GM18502 (cell line): ENCODE data around the gene SRGAP2B.
"Not testable (repeated sequence)": the region's sequence is repeated elsewhere in the genome, so short reads cannot be mapped to it uniquely, and the experiment has no call there.

ENCODE experiments used
- ATAC-seq: cut with Tn5 transposase; IDR thresholded peaks from one replicate; pipeline ENCODE4 v1.9.1; 2021; ENCODE audit warnings: mild to moderate bottlenecking; ENCODE audit not compliant: unreplicated experiment, poor library complexity

SRGAP2B gene

DNA sequence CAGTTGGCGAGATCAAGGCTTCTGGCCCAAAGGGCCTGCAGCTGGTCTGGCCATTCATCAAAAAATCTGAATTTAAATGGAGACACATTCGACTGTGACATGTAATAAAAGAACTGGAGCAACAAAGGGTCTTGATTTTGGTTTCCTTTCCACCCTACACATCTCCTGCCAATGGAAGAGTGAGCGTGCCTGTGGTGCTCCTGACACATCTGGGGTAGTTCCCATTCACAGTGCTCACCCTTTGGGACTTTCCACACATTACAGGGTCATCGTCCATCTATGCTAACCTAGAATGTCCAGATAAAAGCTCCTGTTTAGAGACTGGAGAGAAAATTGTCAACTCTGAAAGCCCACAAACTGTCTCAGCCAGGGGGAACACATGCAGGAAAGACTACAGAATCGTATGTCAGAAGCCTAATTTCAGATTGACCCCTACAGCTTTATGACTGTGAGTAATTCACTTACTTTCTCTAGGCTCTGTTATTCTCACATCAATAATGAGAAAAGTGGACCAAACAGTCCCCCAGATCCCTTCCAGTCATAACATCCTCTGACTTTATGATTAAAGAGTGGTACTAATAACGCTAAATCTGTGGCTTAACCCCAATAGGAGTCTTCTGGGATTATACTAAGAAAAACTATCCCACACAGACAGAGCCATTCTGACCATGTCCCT, 46.8 kb downstream of the SRGAP2B start:
- ATAC-seq: not testable (repeated sequence)

DNA sequence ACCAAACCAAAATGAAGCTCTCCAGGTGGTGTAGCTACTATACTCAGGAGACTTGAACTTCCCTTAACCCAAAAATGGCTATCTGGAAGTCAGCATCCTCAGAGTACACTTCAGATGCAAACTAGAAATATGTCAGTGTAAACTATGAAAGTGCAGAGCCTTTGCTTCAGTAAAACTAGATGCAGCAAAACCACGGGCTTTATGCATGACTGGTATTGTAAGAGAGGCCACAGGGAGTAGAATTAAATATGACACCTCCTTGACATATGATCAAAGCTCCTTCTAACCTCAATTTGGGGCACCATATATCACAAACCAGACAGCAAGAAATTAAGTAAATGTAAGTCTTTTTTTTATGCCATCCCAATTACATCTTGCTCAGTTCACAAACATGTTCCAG, 47.6 kb downstream of the SRGAP2B start:
- peak; percentile 71 for ATAC-seq

DNA sequence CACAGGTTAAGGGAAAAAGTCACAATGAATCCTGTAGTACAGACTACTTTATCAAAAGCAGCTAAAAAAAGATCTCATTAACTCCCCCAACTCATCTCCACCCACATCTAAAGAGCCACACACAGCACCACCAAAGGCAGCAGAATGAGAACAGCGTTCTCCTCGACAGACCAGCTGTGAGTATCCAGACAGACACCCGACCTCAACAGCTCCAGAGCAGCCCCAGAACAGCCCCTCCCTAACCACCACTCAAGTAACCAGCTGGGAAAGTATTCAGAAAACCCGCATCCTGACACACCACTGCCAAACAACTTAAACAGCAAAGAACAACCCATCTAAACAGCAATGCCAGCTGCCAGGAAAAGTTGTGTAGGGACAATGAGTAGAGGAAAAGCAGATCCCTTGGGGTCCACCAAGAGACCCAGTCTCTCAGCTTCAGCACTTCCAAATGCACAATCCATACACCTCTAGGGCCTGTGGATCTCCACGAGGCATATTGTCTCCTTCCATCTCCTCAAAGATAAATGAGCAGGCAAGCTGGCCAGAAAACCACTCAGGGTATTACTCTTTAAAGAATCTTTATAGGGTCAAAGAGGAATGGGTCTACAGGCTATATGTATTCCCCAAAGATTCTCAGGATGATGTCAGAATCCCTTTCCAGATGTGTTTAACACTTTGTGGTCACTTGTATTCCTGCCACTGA, 49.4 kb downstream of the SRGAP2B start:
- not testable (repeated sequence) for ATAC-seq

DNA sequence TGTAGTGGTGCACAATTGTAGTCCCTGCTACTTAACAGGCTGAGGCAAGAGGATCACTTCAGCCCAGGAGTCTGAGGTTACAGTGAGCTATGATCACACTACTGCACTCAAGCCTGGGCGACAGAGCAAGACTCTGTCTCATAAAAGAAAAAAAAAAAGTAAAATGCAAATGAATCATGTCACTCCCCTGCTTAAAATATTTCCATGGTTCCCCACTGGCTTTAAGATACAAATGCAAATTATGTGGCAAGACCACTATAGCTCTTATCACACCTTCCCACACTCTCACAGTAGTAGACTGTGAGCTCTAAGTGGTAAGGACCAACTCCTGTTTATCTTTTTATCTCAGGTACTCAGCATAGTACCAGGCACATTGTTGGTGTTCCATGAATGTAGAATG, 53.6 kb downstream of the SRGAP2B start:
- peak; percentile 94 for ATAC-seq

DNA sequence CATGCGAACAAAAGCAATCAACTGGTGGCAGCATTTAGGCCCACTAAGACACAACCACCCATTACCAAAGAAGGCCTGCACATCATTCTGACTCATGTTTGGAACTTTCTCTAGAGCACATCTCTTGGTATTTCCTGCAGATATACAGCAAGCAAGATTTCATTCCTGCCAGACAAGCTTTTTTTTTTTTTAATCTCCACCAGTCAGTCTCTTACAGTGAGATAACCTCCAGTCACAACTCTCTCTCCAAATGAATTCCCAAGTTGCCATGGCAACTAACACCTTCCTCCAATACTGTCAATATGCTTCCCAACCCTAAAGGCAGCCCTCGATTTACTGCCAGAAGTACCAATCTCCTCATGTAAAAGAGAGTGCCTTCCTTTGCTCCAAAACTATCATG, 59.1 kb downstream of the SRGAP2B start:
- not testable (repeated sequence) for ATAC-seq

DNA sequence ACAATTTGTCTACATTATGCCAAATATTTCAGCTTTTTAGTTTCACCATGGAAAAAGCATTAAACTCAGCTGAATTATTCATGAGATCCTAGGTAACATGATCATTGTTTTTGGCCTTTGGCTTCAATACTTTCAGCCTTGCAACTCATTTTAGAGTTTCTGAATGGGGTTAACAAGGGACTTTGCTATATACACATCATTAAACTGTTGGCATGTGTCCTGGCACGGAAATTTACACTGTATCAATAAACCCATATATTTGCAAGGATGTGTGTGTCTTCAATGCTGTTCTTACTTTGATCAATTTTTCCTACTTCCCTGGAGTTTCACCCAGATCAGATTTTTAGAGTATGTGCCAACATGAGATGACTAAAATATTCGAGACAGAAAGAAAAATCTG, 61.6 kb downstream of the SRGAP2B start:
- ATAC-seq: not testable (repeated sequence)

DNA sequence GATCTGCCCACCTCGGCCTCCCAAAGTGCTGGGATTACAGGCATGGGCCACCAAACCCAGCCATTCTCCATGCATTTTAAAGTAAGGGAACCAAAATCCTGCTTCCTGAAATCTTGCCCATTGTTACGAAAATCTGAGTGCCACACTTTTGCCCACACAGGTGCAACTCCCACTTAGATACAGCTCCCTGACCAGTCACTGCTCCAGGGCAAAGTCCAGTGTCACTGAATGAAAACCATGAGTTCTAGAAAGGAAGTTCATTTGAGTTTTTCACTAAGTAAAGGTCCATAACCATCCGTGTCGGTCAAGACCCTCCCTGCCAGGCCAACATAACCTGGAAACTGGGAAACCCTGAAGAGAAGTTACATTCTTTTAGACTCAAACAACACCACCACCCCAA, 67.9 kb downstream of the SRGAP2B start:
- ATAC-seq: not testable (repeated sequence)

DNA sequence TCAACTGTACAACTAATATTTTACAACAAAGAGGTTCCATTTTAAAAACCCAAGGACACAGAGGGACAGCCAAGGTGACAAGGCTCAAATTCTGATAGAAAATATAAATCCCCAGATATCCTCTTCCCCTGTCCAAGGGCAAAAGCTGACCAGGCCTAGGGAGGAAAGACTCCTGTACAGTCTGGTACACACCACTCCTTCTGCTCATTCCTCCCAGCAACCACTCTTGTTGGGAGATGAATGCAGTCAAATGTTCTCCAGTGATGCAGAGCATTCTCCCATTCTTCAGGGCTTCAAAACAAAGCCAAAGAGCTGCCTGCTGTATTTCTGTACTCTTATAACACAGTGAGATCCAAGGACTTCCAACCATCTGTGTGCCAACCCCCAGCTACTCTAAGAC, 69.8 kb downstream of the SRGAP2B start:
- not testable (repeated sequence) for ATAC-seq

DNA sequence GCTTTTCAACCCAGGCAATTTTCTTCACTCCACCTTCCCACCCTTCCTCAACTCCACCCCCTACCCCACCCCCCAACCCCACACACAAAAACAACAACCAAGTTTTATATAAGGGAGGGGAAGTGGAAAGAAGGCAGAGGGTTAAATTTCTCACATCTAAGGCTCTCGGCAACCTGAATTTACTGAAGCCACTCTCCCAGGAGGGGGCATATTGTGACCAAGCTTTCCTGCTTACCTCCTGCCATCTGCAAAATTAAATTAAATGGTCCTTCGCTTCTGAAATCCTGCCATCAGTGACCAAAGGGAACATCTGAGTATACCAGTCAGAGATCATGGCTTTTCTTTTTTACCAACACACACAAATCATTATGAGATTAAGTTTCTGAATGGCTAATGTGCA, 72.9 kb downstream of the SRGAP2B start:
- not testable (repeated sequence) for ATAC-seq

DNA sequence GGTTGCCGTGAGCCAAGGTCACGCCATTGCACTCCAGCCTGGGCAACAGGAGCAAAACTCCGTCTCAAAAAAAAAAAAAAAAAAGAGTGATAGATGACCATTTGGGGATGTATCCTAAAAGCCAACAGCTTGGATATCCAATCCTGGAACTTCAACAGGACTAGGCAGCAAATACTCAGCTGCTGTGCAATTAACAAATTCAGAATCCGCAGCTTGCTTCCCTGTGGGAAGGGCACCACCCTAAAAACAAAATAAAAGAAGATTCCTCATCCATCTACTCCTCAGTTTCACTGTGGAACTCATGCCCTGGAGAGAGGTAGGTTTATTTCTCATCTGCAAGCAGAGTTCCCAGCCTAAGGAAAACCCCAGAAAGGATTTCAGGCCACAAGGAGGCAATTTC, 73.4 kb downstream of the SRGAP2B start:
- ATAC-seq: not testable (repeated sequence)

DNA sequence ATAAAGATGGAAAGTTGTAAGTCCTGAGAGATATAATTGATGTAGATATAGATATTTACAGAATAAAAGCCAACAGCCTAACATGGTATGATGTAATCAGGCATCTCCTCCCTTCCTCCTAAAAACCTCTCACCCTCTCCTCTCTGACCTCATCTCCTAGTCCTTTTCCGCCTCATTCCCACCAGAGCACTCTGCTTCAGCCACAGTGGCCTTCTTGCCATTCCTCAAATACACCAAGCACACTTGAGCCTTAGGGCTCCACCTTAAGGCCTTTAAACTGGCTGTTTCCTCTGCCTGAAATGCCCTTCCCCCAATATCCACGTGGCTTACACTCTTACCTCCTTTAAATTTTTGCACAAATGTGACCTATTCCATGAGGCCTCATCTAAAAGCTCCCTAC, 75.4 kb downstream of the SRGAP2B start:
- ATAC-seq: not testable (repeated sequence)

DNA sequence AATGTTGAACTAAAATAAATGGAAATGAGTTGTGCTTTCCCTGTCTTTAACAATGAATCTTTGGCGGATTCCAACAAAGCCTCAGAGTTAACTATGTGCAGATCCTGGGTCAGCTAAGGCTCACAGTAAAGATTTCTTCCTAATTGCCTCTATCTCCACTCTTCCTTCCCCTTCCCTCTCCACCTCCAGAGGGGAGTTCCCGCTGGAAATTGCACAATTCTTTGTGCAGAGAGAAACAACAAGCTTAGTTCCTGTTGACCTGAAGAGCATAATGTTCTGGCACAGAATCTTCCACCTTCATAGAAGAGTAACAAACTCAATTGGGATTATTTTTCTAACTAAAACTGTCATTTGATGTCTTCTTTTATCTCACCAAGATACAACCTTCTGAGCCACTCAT, 77.4 kb downstream of the SRGAP2B start:
- ATAC-seq: not testable (repeated sequence)

DNA sequence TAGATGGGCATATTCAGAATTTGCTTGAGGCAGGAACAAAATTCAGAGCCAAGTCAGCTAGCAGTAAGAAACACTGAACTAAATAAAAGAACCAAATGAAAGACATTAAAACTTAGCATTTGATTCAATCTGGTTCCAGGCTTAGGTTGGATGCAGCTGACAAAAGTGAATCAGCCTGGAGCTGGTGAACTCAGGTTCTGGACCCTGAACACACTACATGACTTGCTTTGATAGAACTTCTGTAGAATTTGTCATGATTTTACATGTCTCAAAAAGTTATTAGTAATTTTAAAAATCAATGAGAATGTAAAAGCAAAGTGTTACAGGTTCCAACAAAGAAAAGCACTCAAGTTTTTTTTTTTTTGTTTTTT, 78.7 kb downstream of the SRGAP2B start:
- not testable (repeated sequence) for ATAC-seq

DNA sequence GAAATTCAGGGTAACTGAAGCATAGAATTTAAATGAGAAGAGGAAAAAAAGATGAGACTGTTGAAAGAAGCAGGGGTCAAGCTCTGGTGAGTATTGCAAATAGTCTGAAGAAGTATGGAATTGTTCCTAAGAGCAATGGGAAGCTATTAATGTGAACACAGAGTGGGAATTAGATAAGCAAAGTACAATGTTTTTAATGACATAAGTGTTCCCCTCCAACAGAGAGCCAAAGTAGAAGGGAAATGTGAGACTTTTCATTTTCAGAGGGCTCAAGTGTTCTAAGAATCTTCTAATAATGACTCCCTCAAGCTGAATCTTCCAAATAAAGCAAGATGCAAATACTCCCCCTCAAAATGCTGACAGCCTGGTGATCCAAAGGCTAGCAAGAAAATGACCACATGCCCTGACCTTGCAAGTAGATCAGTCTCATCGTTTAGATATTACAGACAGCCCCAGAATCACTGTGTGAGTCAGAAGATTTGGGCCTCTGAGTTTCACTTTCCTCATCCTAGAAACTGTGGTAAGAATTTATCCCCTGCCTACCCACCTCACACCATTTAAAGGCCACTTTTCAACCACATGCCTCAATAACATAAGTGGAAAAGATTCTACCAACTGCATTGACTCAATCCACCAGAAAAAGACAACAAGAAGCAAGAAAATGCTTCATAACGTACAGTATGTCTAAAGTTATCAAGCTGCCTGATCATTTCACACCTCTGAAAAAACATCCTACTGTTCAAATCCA, 79.2 kb downstream of the SRGAP2B start:
- ATAC-seq: peak; percentile 70

DNA sequence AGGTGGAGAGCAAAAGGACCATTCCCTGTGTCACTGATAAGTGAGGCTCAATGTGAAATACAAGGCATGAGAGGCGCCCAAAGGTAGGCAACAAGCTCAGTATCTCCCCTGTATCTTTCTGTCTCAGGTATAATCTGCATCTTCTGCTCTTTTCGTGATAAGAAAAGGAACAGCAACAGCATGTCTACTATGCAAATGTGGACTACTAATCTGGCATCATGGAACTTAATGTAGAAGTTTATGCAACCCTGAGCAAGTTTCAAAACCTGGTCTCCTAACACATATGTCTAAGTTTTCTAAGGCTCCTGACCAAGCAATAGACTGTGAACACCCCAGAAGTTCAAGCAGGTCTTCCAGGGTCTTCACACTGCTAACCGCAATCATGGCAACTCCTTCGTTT, 81.8 kb downstream of the SRGAP2B start:
- not testable (repeated sequence) for ATAC-seq

DNA sequence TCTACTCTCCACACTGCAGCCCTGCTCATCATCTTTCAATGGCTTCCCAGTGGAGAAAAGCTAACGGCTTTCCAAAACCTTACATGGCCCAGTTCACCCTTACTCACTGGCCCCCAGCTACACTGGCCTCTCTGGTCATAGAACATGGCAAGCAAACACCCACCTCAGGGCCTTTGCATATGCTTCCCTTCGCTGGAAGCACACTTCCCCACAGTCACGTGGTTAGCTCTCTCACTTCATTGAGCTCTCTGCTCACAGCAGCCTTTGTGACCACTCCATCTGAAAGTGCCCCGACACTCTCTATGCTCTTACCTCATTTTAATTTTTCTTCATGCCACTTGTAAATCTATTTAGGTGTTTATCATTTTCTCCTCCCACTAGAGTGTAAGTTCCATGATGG, 83.3 kb downstream of the SRGAP2B start:
- ATAC-seq: not testable (repeated sequence)

DNA sequence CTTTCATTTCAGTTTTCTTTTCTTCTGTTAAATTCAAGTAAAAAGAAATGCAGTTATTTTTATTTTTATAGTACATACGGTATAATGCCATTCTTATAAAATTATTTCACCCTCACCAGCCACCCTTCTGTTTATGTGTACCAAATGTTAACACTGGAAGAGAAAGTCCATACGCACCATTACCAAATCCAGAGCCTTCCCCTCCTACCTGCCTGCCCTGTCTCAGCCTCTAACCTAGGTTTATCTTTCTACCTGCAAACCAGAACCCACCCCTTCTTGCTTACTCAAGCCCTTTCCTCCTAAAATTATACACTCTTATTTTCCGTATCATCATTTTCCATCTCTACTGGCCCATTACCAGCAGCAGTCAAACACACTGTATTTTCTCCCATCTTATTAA, 84.5 kb downstream of the SRGAP2B start:
- ATAC-seq: not testable (repeated sequence)

DNA sequence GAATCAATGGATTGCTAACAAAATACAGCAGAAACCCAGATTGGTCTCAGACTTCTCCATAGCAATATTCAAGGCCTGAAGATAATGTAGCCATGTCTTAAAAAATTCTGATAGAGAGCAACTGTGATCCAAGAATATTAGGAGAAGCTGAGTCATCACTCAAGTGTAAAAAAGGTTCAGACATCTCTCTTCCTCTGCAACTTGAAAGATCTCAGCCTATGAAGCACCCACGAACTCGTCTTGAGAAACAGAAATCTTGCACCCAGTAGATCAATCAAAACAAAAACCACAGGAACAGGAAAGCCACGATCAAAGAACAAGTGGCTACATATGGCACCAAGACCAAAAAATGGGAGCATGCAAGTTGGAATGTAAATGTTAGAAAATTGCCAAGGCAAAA, 85.2 kb downstream of the SRGAP2B start:
- ATAC-seq: not testable (repeated sequence)

DNA sequence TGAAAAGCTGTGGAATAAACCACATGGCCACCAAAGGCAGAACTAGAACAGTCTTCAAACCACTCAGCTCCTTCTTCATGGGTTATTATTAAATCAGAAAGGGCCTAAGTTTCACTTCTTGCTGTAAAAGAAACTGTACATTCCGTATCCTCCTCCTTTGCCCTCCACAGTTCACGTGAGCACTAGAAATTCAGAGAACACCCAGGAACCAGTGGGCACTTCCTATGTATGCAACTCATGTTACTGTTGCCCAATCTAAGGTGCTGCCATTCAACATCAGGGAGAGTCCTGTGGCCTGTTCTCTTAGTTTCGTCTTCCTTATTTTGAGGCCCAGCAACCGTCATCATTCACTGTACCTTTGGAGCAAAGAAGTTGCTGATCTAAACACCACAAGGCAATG, 86.7 kb downstream of the SRGAP2B start:
- ATAC-seq: peak; percentile 59

DNA sequence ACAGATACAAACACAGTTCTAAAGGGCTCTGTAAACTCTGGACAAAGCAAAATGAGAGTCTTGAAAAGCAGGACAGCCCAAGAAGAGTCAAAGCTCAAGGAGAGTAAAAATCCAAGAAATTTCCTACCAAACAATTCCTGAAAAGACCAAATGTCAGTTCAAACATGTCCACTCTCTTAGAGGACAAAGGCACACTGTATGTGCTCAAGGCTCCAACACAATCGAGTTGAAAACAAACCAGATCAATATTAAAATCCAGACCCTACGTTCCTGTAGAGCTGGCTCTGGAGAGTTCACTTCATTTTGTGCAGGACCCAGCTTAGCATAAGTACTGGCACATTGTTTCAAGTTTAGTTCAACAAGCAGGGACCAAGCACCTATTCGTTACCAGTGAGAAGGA, 90.0 kb downstream of the SRGAP2B start:
- not testable (repeated sequence) for ATAC-seq

DNA sequence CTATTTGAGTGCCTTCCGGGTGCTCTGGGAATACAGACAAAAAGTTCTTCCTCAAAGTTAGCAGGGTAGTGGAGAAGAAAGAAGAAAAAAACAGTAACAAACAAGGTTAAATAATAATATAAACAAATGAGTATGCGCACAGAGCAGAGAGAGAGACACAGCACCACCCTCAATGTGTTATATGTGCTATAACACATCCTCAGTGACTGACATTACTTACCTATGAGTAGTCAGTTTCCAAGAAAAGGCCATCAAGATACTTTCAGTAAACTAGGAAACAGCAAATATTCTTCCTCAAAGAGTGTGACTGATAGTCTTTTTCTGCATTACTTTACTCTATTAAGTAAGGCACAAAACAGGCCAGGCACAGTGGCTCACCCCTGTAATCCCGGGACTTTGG, 93.7 kb downstream of the SRGAP2B start:
- ATAC-seq: not testable (repeated sequence)
